ENCODE results near the gene CD320.

CD320 gene

GRCh38 chr19:8336072-8336569 lies 28.0 kb upstream of the CD320 start:
- H3K27ac ChIP-seq = no peak overlapping the region
- TF ChIP-seq CTCF (conservative IDR thresholded peaks at IDR 0.05) (no peak), ZFX (IDR thresholded peaks at IDR 0.05) (no peak)

- TF ChIP-seq ZFX (IDR thresholded peaks at IDR 0.05) = no peak
- peak overlapping the region; percentile 20 for H3K27ac ChIP-seq
Observed at GRCh38 chr19:8335343-8336071, 27.3 kb upstream of the CD320 start.

GRCh38 chr19:8334458-8335342 lies 26.5 kb upstream of the CD320 start:
- TF ChIP-seq ZFX (IDR thresholded peaks at IDR 0.05) = no peak
- peak overlapping the region; percentile 20 for H3K27ac ChIP-seq

- no peak overlapping the region; the same call in 1 of the 2 replicates for H3K27ac ChIP-seq
- TF ChIP-seq ZFX (IDR thresholded peaks at IDR 0.05) = no peak
- no peak for TF ChIP-seq CTCF (conservative IDR thresholded peaks at IDR 0.05)
Observed at GRCh38 chr19:8333767-8334457, 25.8 kb upstream of the CD320 start.

- no peak for TF ChIP-seq ZFX (IDR thresholded peaks at IDR 0.05)
- no peak for TF ChIP-seq CTCF (conservative IDR thresholded peaks at IDR 0.05)
- no peak overlapping the region for H3K27ac ChIP-seq
Observed at GRCh38 chr19:8332976-8333766, 25.0 kb upstream of the CD320 start.

GRCh38 chr19:8331263-8331845 lies 23.2 kb upstream of the CD320 start:
- no peak overlapping the region for H3K27ac ChIP-seq
- TF ChIP-seq ZFX (IDR thresholded peaks at IDR 0.05) (no peak), CTCF (conservative IDR thresholded peaks at IDR 0.05) (no peak)

- peak overlapping the region; percentile 13 for H3K27ac ChIP-seq
- TF ChIP-seq CTCF (conservative IDR thresholded peaks at IDR 0.05) = no peak
- TF ChIP-seq ZFX (IDR thresholded peaks at IDR 0.05) = no peak
Observed at GRCh38 chr19:8329996-8330395, 21.8 kb upstream of the CD320 start.
